ENCODE data around the gene CGA.

CGA gene

GRCh38 chr6:87074101-87074621 lies 20.7 kb downstream of the CGA start:
- no peak for DNase-seq (ENCODE audit: low read depth)
- no peak for TF ChIP-seq CTCF (conservative IDR thresholded peaks at IDR 0.05; ENCODE audit: low read depth, low read length)
- no peak overlapping the region for H3K4me3 ChIP-seq (ENCODE audit: low read depth, low read length)

- TF ChIP-seq CTCF (conservative IDR thresholded peaks at IDR 0.05; ENCODE audit: low read depth, low read length), result no peak
- DNase-seq (ENCODE audit: low read depth), result no peak
- no peak overlapping the region for H3K4me3 ChIP-seq (ENCODE audit: low read depth, low read length)
These were observed 23.2 kb downstream of the CGA start for GRCh38 chr6:87071683-87072082.

- no peak for TF ChIP-seq CTCF (conservative IDR thresholded peaks at IDR 0.05; ENCODE audit: low read depth, low read length)
- no peak for DNase-seq (ENCODE audit: low read depth)
- H3K4me3 ChIP-seq (ENCODE audit: low read depth, low read length), result no peak overlapping the region
These were observed 24.2 kb downstream of the CGA start for GRCh38 chr6:87070741-87071140.

- TF ChIP-seq CTCF (conservative IDR thresholded peaks at IDR 0.05; ENCODE audit: low read depth, low read length), result no peak
- no peak overlapping the region for H3K4me3 ChIP-seq (ENCODE audit: low read depth, low read length)
- no peak for DNase-seq (ENCODE audit: low read depth)
These were observed 26.1 kb downstream of the CGA start for GRCh38 chr6:87068795-87069194.

- peak; percentile 84 for DNase-seq (ENCODE audit: low read depth)
- H3K4me3 ChIP-seq (ENCODE audit: low read depth, low read length), result peak overlapping the region; percentile 18
- TF ChIP-seq CTCF (conservative IDR thresholded peaks at IDR 0.05; ENCODE audit: low read depth, low read length), result peak; percentile 74
These were observed 28.2 kb downstream of the CGA start for GRCh38 chr6:87066449-87067333.

- no peak overlapping the region for H3K4me3 ChIP-seq (ENCODE audit: low read depth, low read length)
- TF ChIP-seq CTCF (conservative IDR thresholded peaks at IDR 0.05; ENCODE audit: low read depth, low read length), result no peak
- DNase-seq (ENCODE audit: low read depth), result no peak
These were observed 29.8 kb downstream of the CGA start for GRCh38 chr6:87065117-87065516.

GRCh38 chr6:87059943-87060342 lies 35.0 kb downstream of the CGA start:
- DNase-seq (ENCODE audit: low read depth), result no peak
- H3K4me3 ChIP-seq (ENCODE audit: low read depth, low read length), result no peak overlapping the region
- no peak for TF ChIP-seq CTCF (conservative IDR thresholded peaks at IDR 0.05; ENCODE audit: low read depth, low read length)

Data from choroid plexus epithelial cell (primary cell).